HUES48 (cell line): ENCODE measurements around the gene CENPO.

ENCODE experiments used
- H3K27ac ChIP-seq: one replicate; pipeline ENCODE4 v1.7.0; 2013; ENCODE audit warnings: low read depth, low read length, inconsistent platforms
- H3K27me3 ChIP-seq: 2 replicates; pipeline ENCODE4 v1.6.1; 2013; ENCODE audit warnings: mild to moderate bottlenecking, low read length; ENCODE audit not compliant: control insufficient read depth, insufficient read depth
- H3K36me3 ChIP-seq: 2 replicates; pipeline ENCODE4 v1.6.1; 2013; ENCODE audit warnings: low read length; ENCODE audit not compliant: control insufficient read depth, insufficient read depth
- H3K4me1 ChIP-seq: 2 replicates; pipeline ENCODE4 v1.6.1; 2013; ENCODE audit warnings: mild to moderate bottlenecking, low read length; ENCODE audit not compliant: control insufficient read depth, insufficient read depth
- H3K4me3 ChIP-seq: 2 replicates; pipeline ENCODE4 v1.5.1; 2013; ENCODE audit warnings: mild to moderate bottlenecking, low read depth, low read length
- H3K9ac ChIP-seq: 2 replicates; pipeline ENCODE4 v1.6.1; 2013; ENCODE audit warnings: mild to moderate bottlenecking, low read depth, low read length, moderate library complexity
- H3K9me3 ChIP-seq: 2 replicates; pipeline ENCODE4 v1.6.1; 2013; ENCODE audit warnings: low read length; ENCODE audit not compliant: control insufficient read depth, insufficient read depth

The CENPO gene

GRCh38 chr2:24863641-24864040 is 70.4 kb downstream of the CENPO start:
- H3K36me3 ChIP-seq = no peaks in the 10 kb centered on the region
- no peak overlapping the region for H3K4me3 ChIP-seq
- no peak overlapping the region for H3K27ac ChIP-seq
- H3K9ac ChIP-seq = no peak overlapping the region
- no peaks in the 10 kb centered on the region for H3K9me3 ChIP-seq
- no peaks in the 10 kb centered on the region for H3K4me1 ChIP-seq
- H3K27me3 ChIP-seq = no peaks in the 10 kb centered on the region

- no peak overlapping the region for H3K9ac ChIP-seq
- H3K27ac ChIP-seq = no peak overlapping the region
- H3K9me3 ChIP-seq = no peaks in the 10 kb centered on the region
- peaks cover 5% of the 10 kb centered on the region; the same call in 1 of the 2 replicates for H3K36me3 ChIP-seq
- H3K4me3 ChIP-seq = no peak overlapping the region
- H3K27me3 ChIP-seq = no peaks in the 10 kb centered on the region
- no peaks in the 10 kb centered on the region for H3K4me1 ChIP-seq
Observed at GRCh38 chr2:24866946-24867345, 73.7 kb downstream of the CENPO start.

GRCh38 chr2:24870440-24870839 is 77.2 kb downstream of the CENPO start:
- H3K9me3 ChIP-seq = no peaks in the 10 kb centered on the region
- H3K4me1 ChIP-seq = 0 out of 2 replicates have a peak, but pooled peaks cover 4% of the 10 kb centered on the region
- no peaks in the 10 kb centered on the region for H3K27me3 ChIP-seq
- peaks cover 6% of the 10 kb centered on the region; the same call in 1 of the 2 replicates for H3K36me3 ChIP-seq
- H3K9ac ChIP-seq = no peak overlapping the region
- H3K27ac ChIP-seq = no peak overlapping the region
- no peak overlapping the region for H3K4me3 ChIP-seq

- Histone ChIP-seq H3K36me3 (peaks cover 6% of the 10 kb centered on the region; the same call in 1 of the 2 replicates), H3K4me1 (0 out of 2 replicates have a peak, but pooled peaks cover 4% of the 10 kb centered on the region), H3K27ac (no peak overlapping the region), H3K4me3 (no peak overlapping the region), H3K27me3 (no peaks in the 10 kb centered on the region), H3K9me3 (no peaks in the 10 kb centered on the region), H3K9ac (no peak overlapping the region)
Observed at GRCh38 chr2:24870891-24871705, 77.9 kb downstream of the CENPO start.

GRCh38 chr2:24871852-24872333 is 78.7 kb downstream of the CENPO start:
- Histone ChIP-seq H3K27ac (no peak overlapping the region), H3K36me3 (peaks cover 6% of the 10 kb centered on the region; the same call in 1 of the 2 replicates), H3K9ac (no peak overlapping the region), H3K4me1 (0 out of 2 replicates have a peak, but pooled peaks cover 4% of the 10 kb centered on the region), H3K27me3 (no peaks in the 10 kb centered on the region), H3K9me3 (no peaks in the 10 kb centered on the region), H3K4me3 (no peak overlapping the region)
